Mucosa of gallbladder (tissue), 1 donor: Measurements from ENCODE around the gene SEMA4D. TPM values are rescaled to one million over a fixed set of nuclear protein-coding genes. Genes with fewer than 3 reads are reported as not detected.

Source experiments
- DNase-seq: peaks from one replicate; pipeline ENCODE4 v3.0.0-alpha.2; 2020; ENCODE audit warnings: low spot score
- total RNA-seq: library from RNA; stranded (reverse); gene quantifications from one replicate; pipeline ENCODE4 v1.2.1, GENCODE V29; 2021
- donor health status: DM: no; HTN: no; CAD: no.

SEMA4D gene
- total RNA-seq, 1 donor from 2014 or later = 66.2 TPM

DNA sequence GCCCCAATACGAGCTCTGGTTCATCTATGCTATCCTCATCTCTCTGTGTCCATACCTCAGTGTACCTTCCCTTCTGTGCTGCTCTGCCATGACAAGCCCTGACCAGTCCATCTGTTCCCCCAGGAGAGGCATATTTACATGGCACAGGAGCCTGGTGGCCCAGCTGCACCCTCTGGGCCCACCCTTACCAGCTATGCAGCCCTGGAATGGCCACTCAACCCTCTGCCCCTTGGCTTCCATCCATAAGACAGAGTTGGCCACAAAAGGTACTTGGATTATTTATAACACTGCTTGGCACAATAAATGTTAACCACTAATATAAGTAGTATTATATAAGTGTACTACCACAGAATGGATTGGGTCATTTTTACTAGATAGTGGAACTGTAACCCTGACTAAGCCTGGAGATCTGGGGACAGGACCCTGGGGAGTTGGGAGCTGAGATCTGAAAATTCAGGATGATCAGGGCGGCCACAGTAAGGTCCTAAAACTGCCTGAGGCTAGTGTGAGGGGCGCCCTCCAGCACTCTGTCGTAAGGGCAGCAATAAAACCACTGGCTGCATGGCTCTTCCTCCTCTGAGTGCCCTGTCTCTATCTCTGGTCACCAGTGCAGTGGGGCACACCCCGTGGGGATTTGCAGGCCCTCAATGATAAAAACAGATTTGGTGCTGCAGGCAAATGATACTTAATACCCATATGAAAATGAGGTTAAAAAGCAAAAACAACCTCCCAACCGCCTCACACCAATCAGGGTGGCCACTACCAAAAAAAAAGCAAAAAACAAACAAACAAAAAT is 65.8 kb downstream of the SEMA4D start:
- no peak for DNase-seq

DNA sequence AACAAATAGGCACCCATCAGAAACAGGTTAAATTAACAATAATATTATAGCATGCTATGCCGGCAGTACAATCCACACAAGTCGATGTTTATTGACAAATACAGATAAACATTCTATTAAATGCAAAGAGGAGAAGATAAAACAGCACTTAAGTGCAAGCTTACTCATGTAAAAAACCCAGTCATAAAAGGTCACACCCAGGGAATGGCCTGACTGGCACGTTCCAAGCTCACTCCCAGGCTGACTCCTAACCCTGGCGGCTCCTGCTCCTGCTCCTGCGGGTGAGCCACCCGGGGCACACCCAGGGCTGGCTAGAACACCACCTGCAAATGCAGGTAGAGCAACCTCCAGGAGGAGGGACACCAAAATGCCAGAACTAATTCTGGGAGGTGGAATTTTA is 66.9 kb downstream of the SEMA4D start:
- no peak for DNase-seq

DNA sequence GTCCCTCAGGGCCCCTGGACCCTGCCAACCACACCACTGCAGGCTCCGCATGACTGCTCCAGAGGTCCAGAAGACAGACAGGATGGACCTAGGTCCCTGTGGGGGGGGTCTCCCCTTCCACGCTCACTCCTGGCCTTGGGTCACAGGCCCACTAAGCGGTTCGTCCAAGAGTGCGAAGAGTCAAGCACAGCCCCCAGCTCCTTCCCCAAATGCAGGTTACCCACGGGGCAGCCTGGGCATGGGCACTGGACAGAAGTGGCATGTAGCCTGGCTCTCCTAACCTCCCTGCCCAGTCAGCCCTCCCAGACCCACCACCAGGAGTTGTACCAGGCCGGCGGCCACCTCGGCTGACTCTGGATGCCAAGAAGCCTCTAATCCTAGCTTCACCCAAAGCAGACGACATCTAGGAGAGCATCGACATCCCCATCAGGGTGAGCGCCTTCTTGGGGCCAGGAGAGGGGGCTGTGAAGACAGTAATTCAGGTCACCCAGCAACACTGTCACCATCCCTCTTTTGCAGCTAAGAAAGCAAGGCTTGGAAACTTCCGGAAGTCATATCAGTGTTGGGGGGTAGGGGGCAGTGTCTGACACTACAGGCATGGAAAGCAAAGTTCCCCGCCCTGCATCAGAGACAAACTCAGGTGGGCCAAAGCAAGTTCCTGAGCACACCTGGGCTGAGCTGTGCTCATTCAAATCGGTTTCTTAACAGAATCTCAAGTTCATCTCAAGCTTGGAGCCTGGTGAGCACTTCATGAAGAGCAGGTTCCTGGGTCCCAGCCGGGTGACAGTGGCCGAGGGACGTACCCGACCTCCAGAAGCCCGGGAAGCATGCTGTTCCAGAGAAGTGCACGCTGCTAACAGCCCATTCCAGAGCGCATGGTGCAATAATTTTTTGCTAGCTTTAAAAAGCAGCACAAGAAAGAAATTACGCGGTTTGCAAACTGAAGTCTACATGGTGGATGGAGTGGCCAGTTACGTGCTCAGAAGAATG is 68.7 kb downstream of the SEMA4D start:
- no peak for DNase-seq

DNA sequence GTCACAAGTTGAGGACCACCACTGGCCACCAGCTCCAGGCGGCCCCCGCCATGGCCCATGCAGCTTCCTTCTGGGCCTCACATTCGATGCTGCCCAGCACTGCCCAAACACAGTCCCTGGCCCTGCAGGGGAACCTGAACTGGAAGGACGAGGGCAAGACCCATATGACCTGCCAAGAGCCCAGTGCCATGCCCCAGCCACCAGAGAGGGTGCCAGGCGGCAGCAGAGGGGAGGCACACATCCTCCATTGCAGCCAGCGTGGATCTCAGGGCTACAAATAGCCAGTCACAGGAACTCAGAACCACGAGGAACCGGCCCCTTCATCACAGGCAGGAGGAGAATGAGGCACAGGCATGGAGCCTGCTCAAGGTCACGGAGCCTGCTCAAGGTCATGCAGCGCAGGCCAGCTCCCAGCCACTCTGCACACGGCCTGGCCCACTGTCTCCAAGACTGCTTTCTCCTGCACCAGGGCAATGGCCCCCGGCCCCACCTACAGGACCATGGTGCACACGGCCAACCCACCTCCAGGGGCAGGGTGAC is 69.6 kb downstream of the SEMA4D start:
- DNase-seq = no peak

DNA sequence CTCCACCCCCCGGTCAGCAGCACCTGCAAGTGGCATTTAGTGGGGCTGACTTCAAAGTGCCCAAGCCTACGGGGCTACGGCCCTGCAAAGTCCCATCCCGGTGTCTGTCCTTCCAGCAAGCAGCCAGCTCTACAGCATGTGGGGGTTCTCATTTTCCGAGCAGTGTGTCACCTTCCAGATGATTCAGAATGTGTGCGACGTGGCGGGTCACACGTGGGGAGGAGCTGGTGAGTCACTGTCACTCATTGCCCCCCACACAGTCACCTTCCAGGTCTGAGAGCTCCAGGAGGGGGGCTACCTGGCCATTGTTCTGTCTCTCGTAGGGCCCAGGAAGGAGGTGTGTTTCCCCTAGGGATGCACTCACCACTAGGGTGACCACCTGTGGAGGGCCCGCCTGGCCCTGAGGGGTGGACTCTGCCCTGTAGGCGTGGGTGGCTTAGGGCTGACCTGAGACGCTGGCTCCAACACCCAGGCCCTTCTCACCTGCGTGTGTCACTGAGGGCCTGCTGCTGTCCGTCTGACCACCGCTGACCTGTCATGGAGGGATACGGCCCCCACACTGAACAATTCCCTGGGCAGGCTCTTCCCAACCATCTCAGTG is 70.2 kb downstream of the SEMA4D start:
- no peak for DNase-seq

DNA sequence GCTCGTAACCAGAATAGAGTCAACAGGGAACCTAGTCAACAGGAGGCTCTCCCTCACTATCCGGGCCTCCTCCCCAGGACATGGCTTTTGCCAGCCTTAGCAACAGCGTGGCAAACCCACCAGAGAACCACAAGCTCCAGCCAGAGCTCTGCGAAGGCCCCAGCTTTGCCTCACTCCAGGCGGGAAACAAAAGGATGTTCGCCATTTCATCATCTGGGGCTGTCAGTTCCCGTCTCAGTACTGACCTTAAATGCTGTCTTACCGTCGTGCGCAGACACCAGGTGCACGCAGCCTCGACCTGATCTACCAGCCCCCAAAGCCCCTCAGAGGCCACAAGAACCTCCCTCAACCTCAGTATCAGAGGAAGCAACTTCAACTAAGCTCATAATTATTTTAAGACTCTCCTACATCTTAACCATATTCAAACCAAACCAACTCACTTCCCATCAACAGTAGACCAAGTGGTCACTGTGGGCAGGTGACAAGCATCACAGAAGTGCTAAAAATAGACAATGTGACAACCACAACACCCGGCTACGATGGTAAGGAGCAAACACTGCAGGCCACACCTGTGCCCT is 71.4 kb downstream of the SEMA4D start:
- no peak for DNase-seq

DNA sequence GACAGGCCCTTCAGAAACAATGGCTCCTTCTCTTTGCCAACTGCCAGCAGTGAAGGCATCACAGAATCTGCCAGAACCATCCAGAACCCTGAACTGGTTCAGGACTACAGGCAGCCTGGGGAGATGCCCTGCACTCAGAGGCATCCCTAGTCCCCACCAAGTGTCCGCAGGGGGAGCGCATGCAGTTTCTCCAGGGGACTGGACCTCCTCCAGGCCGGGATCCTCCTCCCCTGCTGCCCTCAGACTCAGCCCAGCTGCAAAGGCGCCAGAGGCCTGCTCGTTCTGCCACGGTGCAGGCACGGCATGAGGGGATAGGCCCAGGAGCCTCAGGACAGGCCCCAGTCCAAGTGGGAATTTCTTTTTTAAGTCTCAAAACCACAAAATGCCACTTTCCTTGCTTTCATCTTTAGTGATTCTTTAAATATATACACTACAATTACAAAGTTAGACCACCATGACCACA is 72.0 kb downstream of the SEMA4D start:
- DNase-seq = no peak

DNA sequence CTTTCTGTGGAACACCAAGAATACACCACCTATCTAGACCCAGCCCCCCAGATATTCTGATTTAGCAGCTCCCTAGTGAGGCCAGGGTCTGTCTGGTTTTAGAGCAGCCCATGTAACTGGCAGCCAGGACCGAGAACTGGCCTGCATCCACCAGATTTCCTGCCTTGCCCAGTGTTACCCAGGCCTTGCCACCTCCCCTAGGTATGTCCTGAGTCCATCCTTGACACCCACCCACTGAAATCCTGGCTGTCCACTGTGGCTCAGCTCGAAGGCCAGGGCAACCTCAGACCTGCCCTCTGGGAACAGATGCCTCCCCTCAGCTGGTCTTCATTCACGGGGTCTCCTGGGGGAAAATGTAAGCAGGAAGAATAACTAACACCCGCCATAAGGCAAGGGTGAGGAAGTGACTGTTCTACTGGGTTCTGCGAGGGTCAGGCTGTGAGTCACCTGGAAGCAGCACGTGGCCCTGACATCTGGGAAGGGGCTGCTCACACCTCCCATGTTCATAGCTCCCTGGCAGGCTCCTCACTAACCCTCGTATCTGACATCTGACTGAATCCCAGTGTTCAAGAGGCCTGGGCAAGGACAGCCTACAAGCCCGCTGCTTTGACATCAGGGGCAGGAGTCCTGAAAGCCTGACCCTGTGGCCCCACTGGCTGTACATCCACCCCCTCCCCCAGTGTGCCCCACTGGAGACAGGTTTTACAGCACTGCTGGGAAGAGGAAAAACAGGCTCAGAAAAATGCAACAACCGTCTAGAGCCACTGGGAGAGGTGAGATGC is 72.7 kb downstream of the SEMA4D start:
- DNase-seq = no peak

DNA sequence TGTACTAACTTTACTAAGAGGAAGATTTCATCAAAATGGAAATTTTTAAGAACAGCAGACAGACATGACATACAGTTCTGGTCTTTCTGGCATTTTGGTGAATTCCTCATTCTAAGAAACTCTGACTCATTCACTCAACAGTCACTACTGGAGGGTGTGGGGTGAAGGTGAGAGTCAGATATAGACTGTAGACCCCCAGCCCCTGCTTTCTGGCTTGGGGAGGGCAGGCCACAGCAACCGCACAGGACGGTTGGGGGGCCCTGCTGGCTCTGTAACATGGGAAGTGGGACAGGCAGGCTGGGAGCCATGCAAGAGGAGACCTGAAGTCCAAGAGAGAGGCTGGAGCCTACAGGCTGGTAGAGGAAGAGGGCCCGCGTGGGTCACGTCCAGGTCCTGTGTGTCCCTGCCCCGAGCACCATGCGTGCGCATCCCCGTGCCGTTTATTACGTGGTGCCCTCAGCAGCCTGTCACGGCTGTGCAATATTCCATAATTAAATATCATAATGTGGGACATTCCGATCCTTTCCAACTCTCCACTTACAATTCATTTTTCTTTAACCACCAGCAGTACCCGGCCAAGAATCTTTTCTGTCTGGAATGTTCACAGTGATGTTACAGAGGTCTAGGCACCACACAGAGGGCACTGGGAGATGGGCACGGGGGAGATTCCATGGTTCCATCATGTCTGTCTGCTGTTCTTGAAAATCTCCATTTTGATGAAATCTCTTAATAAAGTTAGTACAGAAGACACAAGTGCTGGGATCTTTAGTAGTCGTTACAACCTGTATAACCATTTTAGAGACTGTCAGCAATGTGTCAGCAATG is 75.5 kb downstream of the SEMA4D start:
- no peak for DNase-seq

DNA sequence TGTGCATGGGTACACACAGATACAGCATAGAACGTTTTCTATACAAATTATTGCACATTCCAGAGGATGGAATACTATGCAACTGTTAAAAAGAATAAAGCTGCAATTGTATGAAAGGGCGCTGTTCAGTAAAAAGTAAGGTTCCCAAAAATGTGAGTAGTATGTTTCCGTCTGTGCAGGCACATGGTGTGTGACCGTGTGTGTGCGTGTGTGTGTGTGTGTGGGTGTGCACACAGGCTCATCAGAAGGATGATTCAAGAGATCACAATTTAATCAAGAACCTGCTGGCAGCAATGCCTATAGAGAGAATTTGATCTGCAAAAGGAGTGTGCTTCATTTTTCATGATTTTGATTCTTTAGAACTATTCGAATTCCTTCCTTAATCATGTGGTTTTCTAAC is 76.3 kb downstream of the SEMA4D start:
- DNase-seq = no peak

DNA sequence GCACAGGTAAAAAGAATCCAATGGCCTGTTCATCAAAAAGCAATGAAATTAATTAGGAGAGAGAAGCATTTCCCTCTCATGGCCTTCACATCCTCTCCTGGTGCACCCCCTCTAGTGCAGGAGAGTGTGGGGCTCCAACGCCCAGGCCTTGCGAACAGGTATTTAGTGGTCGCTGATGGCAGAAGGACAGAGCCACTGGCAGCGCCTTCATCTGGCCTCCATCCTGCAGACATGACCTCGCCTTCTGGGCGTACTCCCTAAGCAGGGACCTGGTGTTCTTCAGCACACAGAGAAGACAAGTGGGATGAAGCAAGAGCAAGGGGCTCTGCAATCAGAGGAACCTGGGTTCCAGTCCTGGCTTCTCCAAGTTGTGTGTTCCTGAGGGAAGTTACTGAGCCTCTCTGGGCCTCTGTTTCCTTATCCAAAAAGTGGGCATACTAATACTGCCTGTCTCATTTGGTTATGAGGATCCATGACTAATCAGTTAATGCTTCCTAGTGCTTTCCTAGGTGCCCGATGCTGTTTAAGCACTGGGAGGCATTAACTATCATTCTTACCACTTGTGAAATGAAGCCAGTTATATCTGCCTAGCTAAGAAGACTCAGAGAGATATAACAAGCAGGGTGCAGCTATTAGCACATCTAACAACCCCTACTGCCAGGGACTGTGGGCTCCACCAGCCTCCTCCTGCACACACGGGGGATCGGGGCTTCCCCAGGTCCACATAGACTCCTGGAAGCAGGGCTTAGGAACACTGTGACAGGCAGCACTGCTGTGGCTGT is 77.3 kb downstream of the SEMA4D start:
- DNase-seq = no peak

DNA sequence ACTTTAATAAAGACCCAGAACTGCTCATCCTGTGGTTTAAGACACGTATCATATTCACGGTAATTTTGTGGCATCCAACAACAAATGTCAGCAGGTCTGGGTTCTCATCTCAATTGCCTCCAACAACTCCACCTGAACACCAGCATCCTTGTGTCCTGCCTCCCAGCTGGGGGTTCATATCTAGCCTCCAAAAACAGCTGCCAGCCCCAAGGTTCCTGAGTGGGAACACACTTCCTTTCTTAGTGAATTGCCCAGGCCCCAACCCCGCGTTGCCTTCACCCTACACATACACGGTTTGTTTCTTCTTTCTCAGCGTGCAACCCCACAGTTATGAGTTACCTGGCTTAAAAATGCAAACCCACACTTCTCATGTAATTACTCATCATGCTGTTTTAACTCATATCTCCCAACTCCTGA is 77.9 kb downstream of the SEMA4D start:
- DNase-seq = no peak

DNA sequence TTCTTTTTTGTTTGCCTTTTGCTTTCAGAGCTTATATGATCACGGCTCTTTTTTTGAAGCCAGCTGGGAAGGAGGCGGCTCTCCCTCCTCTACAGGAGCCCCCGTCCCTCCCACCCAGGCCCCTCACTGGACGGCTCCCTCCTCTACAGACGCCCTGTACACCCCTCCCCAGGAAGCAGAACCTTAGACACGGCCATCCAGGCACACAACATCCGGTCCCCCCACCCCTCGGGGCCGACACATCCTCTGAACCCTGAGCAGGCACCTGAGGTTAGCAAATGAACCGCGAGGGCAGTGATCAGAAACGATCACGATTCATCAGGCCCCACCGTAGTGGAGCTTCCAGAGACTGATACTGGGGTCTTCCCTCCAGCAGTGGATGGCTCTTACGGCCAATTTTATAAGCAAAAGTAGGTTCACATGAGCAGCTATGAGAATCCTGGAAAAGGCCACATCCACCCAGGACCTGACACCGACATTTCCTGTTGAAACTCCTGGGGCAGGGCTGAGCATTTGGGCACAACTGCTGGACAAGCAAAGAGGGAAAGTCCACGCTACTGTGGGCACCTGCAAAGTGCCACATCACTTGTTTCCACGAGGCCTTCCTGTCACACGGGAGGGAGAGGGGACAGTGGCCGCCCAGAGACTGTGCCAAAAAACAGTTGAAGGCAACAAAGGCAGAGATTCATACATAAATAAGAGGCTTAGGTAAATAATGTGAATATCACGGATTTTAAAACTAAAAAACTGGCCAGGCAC is 78.9 kb downstream of the SEMA4D start:
- no peak for DNase-seq

DNA sequence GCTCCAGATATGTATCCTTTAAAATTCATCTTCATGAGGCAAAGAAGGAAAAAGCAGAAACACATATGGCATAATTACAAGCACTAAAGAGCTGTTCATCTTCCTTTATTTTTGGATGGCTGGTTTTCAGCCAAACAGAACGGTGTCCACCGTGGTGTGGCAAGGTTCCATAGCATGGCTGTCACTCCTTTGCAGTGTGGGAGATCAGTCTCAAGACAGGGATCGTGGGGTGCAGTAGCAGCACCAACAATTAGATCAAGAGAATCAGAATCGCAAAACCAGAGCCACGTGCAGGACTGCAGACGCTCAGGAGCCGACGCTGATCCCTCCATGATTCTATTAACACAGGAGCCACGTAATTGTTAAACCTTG is 79.5 kb downstream of the SEMA4D start:
- no peak for DNase-seq

DNA sequence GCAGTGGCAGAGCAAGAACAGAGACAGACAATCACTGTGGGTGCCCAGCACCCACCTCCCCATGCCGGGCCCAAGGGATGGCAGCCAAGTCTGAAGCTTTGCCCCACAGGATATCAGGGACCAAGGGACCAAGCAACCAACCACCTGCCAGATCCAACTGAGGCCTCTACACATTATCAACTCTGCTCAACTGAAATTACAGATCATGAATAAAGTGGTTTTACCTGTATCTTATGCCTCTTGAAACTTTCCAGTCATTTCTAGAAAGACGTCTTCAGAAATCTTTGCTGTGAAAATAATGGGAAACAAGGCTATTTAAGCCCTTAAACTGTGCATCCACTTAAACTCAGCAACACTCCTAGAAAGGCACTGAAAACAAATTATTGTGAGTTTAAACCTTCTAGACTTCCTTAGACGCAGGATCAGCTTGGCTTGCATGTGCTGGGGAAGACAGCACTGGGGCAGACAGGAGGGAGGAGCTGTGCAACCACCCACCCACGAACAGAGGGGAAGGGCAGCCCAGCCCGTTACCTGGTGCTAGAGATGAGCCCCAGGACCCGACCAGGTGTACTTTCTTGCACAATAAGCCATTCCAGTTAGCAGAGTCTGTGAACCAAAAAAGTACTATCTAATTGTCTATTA is 80.0 kb downstream of the SEMA4D start:
- DNase-seq = no peak

DNA sequence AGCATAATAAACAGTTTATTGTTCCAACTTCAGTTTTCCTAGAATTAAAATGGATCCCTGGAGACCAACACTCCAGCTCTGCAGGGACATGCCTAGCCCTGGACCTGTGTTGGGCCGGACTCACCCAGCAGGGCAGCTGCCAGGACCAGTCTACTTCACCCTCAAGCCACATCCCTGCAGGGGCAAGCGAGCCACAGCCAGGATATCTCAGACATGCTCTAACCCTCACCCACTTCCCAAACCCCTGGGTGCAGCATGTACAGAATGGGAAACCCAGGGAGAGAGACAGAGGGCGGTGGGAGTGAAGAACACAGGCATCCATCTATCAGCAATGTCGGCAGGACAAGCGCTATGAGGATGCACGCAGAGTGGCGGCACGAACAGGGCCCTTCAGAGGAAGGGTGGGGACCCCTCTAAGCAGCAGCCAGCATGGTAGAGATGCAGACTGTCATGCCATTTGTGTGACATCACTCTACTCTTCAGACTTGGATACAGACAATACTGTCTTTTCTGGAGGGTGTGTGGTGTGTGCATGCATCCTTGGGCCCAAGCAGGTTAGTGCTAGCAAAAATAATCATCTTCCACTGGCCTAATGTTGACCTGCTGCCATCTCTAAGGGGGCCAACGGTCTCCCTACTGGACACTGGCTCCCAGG is 83.1 kb downstream of the SEMA4D start:
- DNase-seq = no peak

DNA sequence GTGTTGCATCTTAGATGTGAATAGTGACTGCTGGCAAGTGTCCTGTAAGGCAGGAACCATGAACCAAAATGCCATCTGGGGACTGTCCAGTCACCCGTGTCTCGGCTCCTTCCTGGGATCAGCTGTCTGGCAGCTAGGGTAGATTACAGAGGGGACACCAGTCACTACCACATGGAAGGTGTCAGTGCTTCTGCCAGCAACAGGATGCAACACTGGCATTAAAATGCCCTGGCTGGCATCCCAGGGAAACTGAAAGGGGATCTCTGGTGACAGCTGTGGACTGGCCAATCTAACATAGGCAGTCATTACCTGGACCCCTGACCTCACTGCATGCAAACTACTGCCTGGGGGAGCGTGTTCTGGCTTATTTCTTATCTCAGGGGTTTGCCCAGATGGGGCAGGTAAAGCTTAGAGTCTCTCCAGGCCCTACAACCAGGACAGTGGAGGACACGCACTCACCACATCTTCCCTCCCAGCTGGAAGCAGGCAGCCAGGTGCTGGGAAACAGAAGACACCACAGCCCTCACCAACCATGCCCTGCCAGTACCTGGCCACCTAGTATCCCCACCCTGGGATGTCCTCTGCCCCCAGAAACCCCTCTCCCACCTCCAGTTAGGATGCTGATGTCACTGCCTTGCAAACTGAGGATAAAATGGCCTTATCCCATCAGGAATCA is 83.8 kb downstream of the SEMA4D start:
- DNase-seq = no peak
